ENCODE results near the gene ALDH4A1. TPM values are rescaled to one million over a fixed set of nuclear protein-coding genes. Genes with fewer than 3 reads are reported as not detected.

The ALDH4A1 gene
- total RNA-seq, 1 donor, result 9.5 TPM

- DNase-seq (ENCODE audit: low read depth), result peak; percentile 34
- TF ChIP-seq CTCF (IDR thresholded peaks at IDR 0.05; ENCODE audit: insufficient read depth, low read length), result no peak
- no peak overlapping the region for H3K4me3 ChIP-seq (ENCODE audit: low read depth, low read length)
These were observed 45.9 kb upstream of the ALDH4A1 start for GRCh38 chr1:18948048-18948912.

- DNase-seq (ENCODE audit: low read depth), result no peak
- TF ChIP-seq CTCF (IDR thresholded peaks at IDR 0.05; ENCODE audit: insufficient read depth, low read length), result no peak
- no peak overlapping the region for H3K4me3 ChIP-seq (ENCODE audit: low read depth, low read length)
These were observed 45.2 kb upstream of the ALDH4A1 start for GRCh38 chr1:18947570-18947969.

- DNase-seq (ENCODE audit: low read depth), result no peak
- no peak overlapping the region for H3K4me3 ChIP-seq (ENCODE audit: low read depth, low read length)
- no peak for TF ChIP-seq CTCF (IDR thresholded peaks at IDR 0.05; ENCODE audit: insufficient read depth, low read length)
These were observed 44.4 kb upstream of the ALDH4A1 start for GRCh38 chr1:18946550-18947381.

GRCh38 chr1:18945401-18945849 is 43.1 kb upstream of the ALDH4A1 start:
- no peak overlapping the region for H3K4me3 ChIP-seq (ENCODE audit: low read depth, low read length)
- no peak for DNase-seq (ENCODE audit: low read depth)
- no peak for TF ChIP-seq CTCF (IDR thresholded peaks at IDR 0.05; ENCODE audit: insufficient read depth, low read length)

GRCh38 chr1:18944810-18945209 is 42.5 kb upstream of the ALDH4A1 start:
- no peak overlapping the region for H3K4me3 ChIP-seq (ENCODE audit: low read depth, low read length)
- no peak for DNase-seq (ENCODE audit: low read depth)
- no peak for TF ChIP-seq CTCF (IDR thresholded peaks at IDR 0.05; ENCODE audit: insufficient read depth, low read length)

GRCh38 chr1:18943914-18944572 is 41.7 kb upstream of the ALDH4A1 start:
- H3K4me3 ChIP-seq (ENCODE audit: low read depth, low read length), result no peak overlapping the region
- DNase-seq (ENCODE audit: low read depth), result no peak
- no peak for TF ChIP-seq CTCF (IDR thresholded peaks at IDR 0.05; ENCODE audit: insufficient read depth, low read length)

Data from fibroblast of the aortic adventitia (primary cell).